Ovary (tissue), 3 donors: ENCODE data around the gene DENND6A.

Experiments
- EP300 ChIP-seq: sonication (generic); formaldehyde crosslinking; IDR thresholded peaks from one replicate; pipeline ENCODE4 v1.6.1; 2017; ENCODE audit warnings: antibody characterized with exemption
- POLR2A ChIP-seq: fragments of 450-650 bp; IDR thresholded peaks from one replicate; pipeline ENCODE4 v1.6.1; 2017; ENCODE audit warnings: antibody characterized with exemption, mild to moderate bottlenecking, moderate library complexity
- TF ChIP-seq, protein P1 (sequence below), 3 donors: fragments of 450-650 bp in 2 of 3; fragments of 200-600 bp in 1 of 3; IDR thresholded peaks; one replicate each; pipeline versions ENCODE4 v1.5.1 to v1.8.0; 2016 to 2022; ENCODE audit warnings: antibody characterized with exemption in 3 of 3, mild to moderate bottlenecking in 1 of 3
- donor health status: DM: no; HTN: no; CAD: no.

DNA sequence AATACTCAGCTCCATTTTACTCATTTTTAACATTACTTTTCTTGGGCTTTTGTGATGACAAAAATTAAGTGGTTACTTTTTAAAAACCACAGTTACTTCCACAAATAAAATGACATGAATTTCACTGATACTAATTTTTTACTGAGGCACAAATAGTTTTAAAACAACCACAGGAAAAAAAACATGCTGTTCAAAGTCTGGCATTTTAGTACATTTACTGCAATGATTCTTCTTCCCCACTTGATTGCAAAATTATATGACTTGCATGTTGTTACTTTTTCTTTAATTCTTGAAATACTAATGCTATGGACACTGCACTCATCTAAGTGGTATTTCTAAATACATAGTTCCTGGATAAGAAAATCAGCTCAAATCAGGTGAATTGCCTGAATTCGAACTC lies 38.4 kb upstream of the DENND6A start:
- TF ChIP-seq, protein P1, sequence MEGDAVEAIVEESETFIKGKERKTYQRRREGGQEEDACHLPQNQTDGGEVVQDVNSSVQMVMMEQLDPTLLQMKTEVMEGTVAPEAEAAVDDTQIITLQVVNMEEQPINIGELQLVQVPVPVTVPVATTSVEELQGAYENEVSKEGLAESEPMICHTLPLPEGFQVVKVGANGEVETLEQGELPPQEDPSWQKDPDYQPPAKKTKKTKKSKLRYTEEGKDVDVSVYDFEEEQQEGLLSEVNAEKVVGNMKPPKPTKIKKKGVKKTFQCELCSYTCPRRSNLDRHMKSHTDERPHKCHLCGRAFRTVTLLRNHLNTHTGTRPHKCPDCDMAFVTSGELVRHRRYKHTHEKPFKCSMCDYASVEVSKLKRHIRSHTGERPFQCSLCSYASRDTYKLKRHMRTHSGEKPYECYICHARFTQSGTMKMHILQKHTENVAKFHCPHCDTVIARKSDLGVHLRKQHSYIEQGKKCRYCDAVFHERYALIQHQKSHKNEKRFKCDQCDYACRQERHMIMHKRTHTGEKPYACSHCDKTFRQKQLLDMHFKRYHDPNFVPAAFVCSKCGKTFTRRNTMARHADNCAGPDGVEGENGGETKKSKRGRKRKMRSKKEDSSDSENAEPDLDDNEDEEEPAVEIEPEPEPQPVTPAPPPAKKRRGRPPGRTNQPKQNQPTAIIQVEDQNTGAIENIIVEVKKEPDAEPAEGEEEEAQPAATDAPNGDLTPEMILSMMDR (IDR thresholded peaks at IDR 0.05): no peak
- TF ChIP-seq EP300 (no peak), POLR2A (no peak)
